Mononuclear cell (primary cell): Measurements from ENCODE around the gene PF4V1. TPM values are rescaled to one million over a fixed set of nuclear protein-coding genes. Genes with fewer than 3 reads are reported as not detected.

Source experiments
- H3K27me3 ChIP-seq: 2 replicates; pipeline ENCODE4 v1.6.0; 2011; ENCODE audit warnings: low read length, control low read depth; ENCODE audit not compliant: insufficient read depth
- H3K4me1 ChIP-seq: 2 replicates; pipeline ENCODE4 v1.5.1; 2011; ENCODE audit warnings: mild to moderate bottlenecking, low read length, control low read depth; ENCODE audit not compliant: insufficient read depth
- H3K4me3 ChIP-seq: 2 replicates; pipeline ENCODE4 v1.5.1; 2011; ENCODE audit warnings: mild to moderate bottlenecking, low read length, moderate library complexity
- H3K9me3 ChIP-seq: 2 replicates; pipeline ENCODE4 v1.5.1; 2011; ENCODE audit warnings: low read depth, mild to moderate bottlenecking, control low read depth, low read length
- total RNA-seq: library from RNA; depleted of rRNA; stranded (reverse); fragments of >200 nt; gene quantifications from one replicate; pipeline ENCODE4 v1.2.3, GENCODE V29; 2012

Gene PF4V1
- total RNA-seq, 1 donor, result 17.6 TPM

DNA sequence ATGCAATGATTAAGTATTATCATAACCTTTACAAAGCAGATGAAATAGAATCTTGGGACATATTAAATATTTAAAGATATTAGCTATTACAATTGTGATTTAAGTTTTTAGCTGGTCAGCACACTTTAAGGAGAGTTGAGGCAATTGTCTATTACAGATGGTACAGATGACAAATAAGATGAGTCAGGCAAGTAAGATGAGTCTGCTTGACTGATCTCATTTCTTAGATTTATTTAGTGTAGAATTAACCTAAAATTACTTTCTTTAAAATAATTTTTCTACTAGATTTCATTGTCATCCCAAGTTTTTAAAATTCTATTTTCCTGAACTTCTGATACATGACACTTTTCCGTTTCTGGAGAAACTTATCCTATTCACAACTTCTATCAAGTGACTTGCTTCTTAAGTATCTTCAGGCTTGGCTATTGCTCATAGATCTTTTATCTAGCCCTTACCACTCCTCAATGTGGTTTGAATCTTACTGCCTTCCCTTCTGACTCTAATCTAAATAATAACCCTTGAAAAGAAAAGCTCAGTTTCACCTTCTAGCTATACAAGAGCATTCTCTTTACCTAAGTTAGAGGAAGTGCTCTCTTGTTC lies 49.0 kb downstream of the PF4V1 start:
- Histone ChIP-seq H3K9me3 (no peaks in the 10 kb centered on the region), H3K4me3 (no peak overlapping the region), H3K4me1 (peaks cover 5% of the 10 kb centered on the region), H3K27me3 (no peaks in the 10 kb centered on the region)

DNA sequence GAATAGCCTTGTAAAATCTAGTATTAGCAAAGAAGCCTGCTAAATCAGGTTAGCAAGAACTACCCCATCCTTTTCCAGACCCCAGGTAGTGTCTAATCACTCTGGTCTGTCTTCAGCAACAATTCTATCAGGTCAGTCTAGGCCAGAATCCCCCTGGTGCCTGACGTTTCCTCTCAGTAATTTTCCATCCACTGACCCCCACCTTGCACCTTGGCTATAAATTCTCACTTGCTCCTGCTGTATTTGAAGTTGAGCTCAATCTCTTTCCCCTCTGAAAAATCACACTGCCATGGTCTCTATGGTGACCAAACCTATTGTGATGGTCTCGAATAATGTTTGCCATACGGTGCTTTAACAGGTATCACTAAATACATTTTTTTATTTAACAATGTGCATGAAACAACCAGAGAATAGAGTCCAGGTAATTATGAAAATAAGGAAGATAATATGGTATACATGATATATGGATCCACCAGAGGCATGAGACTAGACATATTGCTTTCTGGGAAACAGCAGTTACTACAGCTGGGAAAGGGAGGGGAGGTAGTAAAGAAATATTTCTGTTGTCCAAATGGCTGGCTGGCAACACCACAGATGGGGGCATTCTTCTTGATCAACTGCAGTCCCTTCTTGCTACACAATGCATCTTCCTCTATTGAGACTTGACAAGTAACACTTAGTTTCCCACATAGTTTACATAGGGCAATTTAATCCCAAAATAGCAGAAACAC lies 49.9 kb downstream of the PF4V1 start:
- Histone ChIP-seq H3K4me3 (no peak overlapping the region), H3K9me3 (no peaks in the 10 kb centered on the region), H3K27me3 (no peaks in the 10 kb centered on the region), H3K4me1 (peaks cover 5% of the 10 kb centered on the region)

Other genes with a start within 250 kb of the PF4V1 start
- 0.10 TPM for gene RASSF6, start 232.9 kb upstream of the PF4V1 start, total RNA-seq
- 7,833 TPM for gene CXCL8, start 112.7 kb upstream of the PF4V1 start, total RNA-seq
- not detected for gene CXCL6, start 16.6 kb upstream of the PF4V1 start, total RNA-seq
- 9.3 TPM for gene CXCL1, start 16.1 kb downstream of the PF4V1 start, total RNA-seq
- 270 TPM for gene PF4, start 128.7 kb downstream of the PF4V1 start, total RNA-seq
- gene PPBP, start 134.9 kb downstream of the PF4V1 start, total RNA-seq, result 1,528 TPM
- 9.6 TPM for gene CXCL5, start 145.4 kb downstream of the PF4V1 start, total RNA-seq
- 46.6 TPM for gene CXCL3, start 185.4 kb downstream of the PF4V1 start, total RNA-seq
- gene CXCL2, start 245.9 kb downstream of the PF4V1 start, total RNA-seq, result 264 TPM